Raji (cell line): ENCODE results near the gene PCED1B.

Source experiments
- POLR2A ChIP-seq: IDR thresholded peaks from 2 replicates; pipeline ENCODE4 v1.6.1; 2011; ENCODE audit warnings: low read depth, low read length, control low read depth; ENCODE audit not compliant: insufficient read depth

Gene PCED1B

DNA sequence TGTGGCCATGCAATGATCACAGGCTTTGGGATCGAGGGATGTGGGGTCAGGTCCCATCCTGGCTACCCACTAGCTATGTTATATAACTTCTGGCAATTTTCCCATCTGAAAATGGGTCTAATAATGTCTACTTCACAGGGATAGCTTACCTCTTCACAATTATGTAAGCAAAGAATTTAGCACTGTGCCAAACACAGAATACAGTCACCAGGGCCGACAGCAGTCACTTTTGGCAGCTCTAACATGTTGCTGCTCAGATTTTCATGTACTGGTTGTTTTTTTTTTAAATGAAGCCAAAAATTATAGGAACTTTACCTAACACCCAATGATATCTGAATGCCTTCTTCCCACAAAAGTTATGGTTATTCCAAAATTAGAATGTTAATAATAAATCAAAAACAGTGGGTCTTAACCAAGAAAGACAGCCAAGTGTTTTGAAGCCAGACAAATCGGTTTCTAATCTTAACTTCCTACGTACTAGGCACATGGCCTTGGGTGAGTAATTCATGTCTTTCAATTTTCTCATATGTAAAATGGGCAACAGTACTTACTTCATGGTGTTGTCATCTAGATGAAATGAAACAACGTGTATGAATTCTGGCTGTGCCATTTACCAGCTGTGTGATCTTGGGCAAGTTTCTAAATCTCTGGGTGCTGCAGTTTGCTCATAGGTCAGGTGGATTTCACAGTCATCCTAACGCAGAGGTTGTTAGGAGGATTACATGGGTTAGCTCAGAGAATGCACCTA, 13.0 kb upstream of the PCED1B start:
- no peak for TF ChIP-seq POLR2A

DNA sequence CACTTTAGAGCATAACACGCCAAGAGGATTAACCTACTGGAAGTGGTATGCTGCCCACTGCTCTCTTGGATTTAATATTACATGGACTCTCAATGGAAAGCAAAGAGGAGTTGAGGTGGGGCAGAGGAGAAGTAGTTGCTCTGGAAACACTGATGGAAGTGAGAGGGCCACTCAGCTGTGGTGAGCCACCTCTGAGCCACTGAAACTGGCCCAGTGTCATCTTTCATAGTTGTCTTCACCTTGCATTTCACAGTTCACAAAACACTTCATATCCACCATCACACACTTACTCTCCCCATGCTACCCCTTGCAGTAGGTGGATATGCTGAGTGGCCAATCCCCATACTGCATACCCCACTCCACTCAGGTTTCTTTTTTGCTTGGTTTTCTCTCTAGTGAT, 12.2 kb upstream of the PCED1B start:
- no peak for TF ChIP-seq POLR2A

DNA sequence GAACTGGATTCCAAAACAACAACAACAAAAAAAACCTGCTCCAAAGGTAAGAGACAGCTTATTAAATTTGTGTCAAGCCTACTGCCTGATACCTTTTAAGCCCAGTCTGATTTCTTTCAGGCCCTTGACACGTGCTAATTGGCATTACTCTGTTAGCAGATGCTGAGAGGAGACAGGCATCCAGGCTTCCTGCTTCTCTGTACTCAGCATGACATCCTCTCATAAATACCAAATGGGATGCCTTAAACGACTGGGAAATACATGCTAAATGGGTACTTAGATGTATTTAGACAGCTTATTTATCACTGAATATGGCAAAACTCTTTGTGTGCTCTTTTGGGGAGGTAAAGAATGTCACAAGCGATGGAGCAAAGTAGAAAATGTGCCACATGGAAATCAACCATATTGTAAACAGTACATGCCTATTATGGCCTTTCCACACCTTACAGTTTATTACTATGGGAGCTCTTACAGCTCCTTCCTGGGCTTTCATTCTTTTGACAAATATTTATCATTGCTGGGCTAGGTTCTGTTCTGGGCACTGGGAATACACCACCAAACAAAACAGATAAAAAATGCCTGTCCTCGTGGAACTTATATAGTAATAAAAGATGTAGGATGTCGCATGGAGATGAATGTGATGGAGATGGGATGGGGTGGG, 11.5 kb upstream of the PCED1B start:
- TF ChIP-seq POLR2A, result no peak

DNA sequence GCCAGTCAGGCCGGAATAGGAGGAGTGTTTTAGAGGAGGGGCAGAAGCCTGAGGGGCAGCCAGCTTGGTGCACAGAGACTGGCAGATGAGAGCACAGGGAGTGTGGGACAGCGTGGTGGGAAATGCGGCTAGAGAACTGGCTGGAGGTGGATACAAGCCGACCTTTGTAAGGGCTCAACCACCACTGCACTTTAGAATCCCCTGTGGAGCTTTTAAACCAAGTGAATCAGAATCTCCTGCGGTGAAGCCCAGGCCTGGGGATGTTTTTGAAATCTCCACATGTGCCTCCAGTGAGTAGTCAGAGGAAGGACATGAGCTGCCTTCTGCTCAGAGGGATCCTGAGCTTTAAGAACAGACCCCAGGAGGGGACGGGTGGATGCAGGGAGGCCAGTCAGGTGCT, 10.9 kb upstream of the PCED1B start:
- TF ChIP-seq POLR2A, result no peak

DNA sequence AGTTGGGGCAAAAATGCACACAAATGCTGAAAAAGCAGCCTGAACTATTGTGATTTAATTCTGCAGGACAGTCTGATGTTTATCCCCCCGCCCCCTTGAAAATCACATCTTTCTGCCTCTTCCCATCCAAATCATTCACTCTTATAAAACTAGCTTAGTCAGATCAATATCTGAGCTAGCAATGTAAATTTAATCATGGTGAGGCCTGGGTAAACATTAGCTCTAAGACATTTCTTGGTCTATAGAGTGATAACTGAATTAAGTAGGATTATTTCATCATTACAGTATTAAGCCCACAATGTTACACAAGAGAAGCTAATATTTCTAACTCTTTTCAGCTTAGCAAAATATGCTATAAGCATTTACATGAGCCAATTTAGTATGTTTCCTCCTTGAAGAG, 9.1 kb upstream of the PCED1B start:
- no peak for TF ChIP-seq POLR2A

DNA sequence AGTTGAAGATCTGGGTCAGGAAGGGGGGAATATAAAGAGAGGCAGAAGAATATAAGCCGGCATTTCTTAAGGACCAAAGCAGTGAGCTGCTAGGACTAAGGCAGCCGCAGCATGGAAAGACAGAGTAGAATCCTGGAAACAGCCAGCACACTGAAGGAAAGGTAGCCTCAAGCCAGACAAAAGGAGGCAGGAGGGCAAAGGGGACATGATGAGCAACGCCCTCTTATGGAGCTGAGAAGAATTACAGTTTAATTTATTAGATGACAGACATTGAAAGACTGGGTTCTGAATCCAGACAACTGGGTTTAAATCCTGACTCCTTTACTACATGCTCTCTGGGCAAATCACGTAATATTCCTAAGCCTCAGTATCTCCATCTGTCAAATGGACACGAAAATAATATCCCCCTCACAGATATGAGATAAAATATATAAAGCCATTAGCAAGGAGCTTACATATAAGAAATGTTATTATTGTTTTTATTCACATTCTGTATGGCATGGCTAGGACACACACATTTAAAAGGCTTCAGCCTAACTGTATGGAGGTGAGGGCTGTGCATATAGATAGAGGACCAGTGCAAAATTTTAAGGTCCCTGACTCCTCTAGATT, 8.1 kb upstream of the PCED1B start:
- TF ChIP-seq POLR2A, result no peak

DNA sequence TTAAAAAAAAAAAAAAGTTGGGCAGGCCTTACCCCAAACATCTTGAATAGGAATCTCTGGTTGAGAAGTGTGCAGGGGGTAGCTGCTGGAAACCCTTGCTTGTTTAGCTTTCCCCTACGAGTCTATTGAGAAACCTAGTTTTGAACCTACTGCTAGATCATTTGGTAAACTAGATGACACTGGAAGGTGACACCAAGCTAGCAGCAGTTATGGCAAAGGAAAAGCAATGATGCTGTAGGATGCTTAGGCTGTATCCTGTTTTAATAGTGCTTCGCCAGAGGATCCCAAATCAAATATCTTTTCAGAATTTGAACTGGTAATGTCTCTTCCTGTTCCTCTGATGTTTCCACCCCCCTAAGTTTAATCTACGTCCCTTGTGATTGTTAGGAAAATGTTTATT, 5.5 kb upstream of the PCED1B start:
- TF ChIP-seq POLR2A, result no peak

DNA sequence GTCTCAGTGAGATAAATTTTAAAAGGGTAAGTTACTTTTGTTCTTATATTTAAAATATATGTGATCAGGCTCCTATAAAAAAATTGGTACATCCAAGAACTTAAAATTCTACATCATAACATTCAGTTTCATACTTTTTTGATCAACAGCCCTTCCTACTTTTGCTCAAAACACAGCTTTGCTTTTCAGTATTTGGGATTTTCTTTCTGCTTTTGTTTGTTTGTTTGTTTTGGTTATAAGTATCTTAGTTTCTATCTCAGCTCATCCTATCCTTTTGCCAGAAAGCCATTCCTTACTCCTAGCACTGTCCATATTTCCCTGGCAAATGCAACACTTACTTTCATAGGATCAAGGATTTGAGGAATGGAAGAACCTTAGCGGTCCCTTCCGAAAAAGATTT, 4.7 kb upstream of the PCED1B start:
- no peak for TF ChIP-seq POLR2A

DNA sequence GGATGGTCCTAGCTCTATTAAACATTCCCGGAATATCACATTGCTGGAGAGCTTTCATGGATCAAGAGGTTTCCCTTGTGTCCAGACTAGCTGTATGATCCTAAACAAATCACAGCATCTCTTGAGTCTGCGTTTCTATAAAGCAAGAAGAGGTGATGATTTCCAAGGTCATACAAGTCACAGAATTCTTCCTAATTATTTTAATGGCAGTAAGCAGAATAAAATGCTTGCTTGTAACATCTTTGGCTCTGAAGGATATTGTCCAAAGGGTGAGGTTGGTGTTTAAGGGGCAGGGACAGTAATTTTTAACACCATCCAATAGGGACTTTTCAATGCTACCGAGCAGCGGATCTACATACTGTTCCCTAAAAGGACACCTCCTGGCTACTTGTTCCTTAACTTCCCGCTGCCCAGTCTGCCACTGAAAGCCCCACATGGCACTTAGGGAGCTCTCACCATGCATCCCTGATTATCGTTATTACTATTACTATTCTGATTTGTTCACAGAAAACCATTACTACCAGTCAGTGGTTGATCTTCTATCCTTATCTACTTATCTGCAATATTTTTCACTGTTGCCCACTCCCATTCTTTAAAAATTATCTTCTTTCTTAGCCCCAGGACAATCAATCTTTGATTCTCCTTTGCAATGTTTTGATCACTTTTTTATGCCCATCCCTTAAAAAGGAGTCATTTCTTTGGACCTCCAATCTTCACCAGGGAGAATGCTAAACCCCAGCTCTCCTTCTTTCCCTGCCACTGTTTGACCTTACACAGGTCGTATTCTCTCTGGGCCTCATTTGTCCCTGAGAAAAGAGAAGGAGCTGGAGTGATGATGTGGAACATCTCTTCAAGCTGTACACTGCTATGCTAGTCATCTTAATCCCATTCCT, 4.0 kb upstream of the PCED1B start:
- TF ChIP-seq POLR2A, result no peak

DNA sequence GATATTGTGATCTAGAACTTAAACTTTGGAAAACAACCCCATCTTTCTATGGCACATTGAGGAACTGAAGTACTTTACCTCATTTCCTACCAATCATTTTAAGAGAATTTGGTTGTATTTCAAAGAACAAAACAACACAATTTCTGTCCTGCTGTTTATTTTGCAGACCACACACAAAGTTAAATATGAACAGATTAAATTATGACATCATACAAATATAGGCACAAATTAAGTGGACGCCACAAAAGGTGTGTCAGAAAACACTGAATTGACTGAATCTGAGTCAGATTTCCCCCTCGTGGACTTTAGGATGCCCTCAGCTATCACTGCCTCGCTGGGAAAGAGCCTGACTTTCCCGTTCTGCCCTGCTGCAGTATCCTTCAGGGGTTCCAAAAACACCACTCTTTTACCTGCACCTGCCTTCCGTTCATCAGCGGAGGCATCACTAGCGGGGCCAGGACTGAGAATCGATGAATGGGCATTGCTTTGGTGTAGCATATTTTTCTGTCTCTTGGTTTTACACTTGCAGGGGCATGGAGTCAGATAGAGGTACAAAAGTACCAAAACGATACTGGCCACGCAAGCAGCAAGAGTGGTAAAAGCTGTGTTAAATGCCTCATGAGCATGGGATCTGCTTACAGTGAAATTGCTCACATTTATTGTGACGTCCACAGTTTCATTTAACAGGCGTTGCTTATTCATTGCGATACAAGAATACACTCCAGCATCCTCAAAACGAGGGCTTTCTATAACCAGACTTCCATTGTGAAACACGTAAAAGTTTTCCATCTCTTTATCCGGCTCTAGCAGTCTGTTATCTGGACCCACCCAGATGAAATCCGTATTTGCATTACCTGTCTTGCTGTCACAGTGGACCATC, 2.0 kb upstream of the PCED1B start:
- no peak for TF ChIP-seq POLR2A

DNA sequence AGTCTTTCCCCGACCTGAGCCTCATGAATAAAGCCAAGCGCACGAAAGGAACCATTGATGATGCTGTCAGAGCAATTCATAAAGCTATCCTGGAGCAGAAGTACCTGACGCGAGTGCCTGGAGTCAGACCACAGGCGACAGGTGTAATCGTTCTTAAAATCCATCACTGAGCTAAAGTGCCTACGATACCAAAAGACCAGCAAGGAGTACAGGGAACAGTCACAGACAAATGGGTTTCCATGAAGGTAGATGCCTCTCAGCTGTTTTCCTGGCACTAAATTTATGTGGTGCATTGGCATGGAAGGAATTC, 1.4 kb upstream of the PCED1B start:
- TF ChIP-seq POLR2A, result no peak

DNA sequence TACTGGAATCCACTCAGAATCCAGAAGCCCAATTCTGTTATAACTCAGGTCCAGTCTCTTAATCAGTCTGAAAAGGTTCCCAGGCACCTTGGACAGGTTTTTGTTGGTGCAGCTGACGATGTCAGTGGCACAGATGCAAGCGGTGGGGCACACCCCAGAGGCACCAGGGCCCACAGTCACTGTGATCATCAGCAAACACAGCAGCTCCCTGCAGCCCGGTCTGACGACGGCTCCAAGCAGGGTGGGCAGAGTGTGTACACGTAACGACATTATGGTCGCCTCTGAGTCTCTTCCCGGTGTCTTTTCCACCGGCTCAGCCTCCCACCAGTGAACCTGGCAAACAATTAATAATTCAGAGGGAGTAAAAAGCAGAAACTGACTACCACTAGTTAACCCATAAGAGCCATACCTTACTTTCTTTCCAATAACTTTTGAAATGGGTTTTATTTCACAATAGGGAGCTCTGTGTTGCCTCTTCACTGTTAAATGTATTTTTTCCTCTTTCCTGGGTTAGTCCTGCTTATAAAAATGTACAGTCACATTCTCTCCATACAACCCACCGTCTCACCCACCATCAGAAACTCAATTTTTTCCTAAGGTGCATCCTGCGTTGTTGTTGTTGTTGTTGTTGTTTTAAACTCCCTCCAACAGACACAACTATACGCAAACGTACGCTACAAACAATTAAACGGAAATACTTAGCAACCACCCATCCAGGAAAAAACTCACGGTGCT, 521 bp upstream of the PCED1B start:
- no peak for TF ChIP-seq POLR2A

DNA sequence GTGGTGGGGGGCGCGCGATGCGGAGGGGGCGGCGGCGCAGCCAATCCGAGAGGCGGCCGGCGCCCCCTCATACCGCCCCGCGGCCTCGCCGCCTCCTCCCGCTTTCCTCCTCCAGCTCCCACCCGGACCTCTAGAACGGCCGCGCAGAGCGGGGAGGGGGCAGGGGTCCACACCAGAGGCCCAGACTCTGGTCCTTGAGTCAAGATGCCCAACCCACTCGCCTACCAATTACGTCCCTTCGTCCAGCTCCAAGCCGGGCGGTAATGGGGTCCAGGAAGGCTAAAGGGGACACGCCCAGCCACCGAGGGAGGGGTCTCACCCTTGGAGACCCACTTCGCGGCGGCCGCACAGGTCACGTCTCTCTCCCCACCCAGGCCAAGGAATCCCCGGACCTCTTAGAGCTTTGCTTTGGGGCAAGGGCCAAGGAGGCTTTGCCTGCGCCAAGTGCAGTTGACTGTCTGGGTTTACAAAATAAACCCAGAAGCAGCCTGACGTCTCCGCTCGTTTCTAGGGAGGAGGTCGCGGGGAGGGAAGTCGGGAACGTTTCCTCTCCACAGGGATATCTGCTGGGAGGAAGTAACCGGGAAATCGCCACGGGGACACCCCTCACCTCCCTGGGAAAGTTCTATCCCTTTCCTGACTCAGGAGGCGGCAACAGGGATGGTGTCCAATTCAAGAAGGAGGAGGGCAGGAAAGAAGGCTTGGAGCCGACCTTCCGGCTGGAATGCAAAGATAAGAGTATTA, 732 bp downstream of the PCED1B start:
- TF ChIP-seq POLR2A, result no peak
